Measurements from ENCODE around the gene PACRG.

Gene PACRG

GRCh38 chr6:163198396-163198795 is 470.6 kb downstream of the PACRG start:
- Histone ChIP-seq H3K27ac (ENCODE audit: low read length) (no peak overlapping the region), H3K4me3 (ENCODE audit: low read length) (no peak overlapping the region), H3K27me3 (ENCODE audit: control insufficient read depth, insufficient read depth, low read length) (no peaks in the 10 kb centered on the region), H3K9me3 (ENCODE audit: control insufficient read depth, insufficient read depth, low read length) (no peaks in the 10 kb centered on the region), H3K36me3 (ENCODE audit: control insufficient read depth, insufficient read depth, low read length) (no peaks in the 10 kb centered on the region), H3K4me1 (ENCODE audit: control insufficient read depth, insufficient read depth, low read length) (no peaks in the 10 kb centered on the region)
- WGBS (ENCODE audit: insufficient coverage, insufficient read length), result no CpG with 5 or more reads among the region's 6 CpGs
- no peak for DNase-seq (ENCODE audit: low read depth, low spot score)

- no peaks in the 10 kb centered on the region for H3K36me3 ChIP-seq (ENCODE audit: control insufficient read depth, insufficient read depth, low read length)
- no peak overlapping the region for H3K4me3 ChIP-seq (ENCODE audit: low read length)
- WGBS (ENCODE audit: insufficient coverage, insufficient read length), result no CpG with 5 or more reads among the region's 4 CpGs
Observed at GRCh38 chr6:163199371-163199770, 471.6 kb downstream of the PACRG start.

DNA sequence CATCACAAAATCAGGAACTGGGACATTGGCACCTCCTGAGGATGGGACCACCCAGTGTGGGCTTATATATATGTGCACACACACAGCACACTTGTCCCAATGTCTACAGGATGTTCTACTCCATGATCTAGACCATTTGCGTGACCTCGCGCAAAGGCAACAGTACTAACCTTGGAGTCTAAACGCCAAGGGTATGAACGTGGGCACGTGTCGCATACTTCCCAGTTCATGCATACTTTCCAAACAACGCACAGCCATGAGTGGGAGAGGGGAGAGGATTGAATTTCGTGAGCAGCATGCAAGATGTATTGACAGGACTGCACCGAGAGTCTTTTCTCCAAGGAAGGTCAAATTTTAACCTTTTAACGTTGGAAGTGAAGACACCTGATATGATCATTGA is 472.5 kb downstream of the PACRG start:
- Histone ChIP-seq H3K36me3 (ENCODE audit: control insufficient read depth, insufficient read depth, low read length) (no peaks in the 10 kb centered on the region), H3K9me3 (ENCODE audit: control insufficient read depth, insufficient read depth, low read length) (no peaks in the 10 kb centered on the region), H3K4me1 (ENCODE audit: control insufficient read depth, insufficient read depth, low read length) (no peaks in the 10 kb centered on the region), H3K4me3 (ENCODE audit: low read length) (no peak overlapping the region), H3K27ac (ENCODE audit: low read length) (no peak overlapping the region), H3K27me3 (ENCODE audit: control insufficient read depth, insufficient read depth, low read length) (no peaks in the 10 kb centered on the region)
- WGBS (ENCODE audit: insufficient coverage, insufficient read length), result no CpG with 5 or more reads among the region's 11 CpGs
- DNase-seq (ENCODE audit: low read depth, low spot score), result no peak

More at GRCh38 chr6:163199371-163199770, 471.6 kb downstream of the PACRG start:
- Histone ChIP-seq H3K4me1 (ENCODE audit: control insufficient read depth, insufficient read depth, low read length) (no peaks in the 10 kb centered on the region), H3K9me3 (ENCODE audit: control insufficient read depth, insufficient read depth, low read length) (no peaks in the 10 kb centered on the region), H3K27me3 (ENCODE audit: control insufficient read depth, insufficient read depth, low read length) (no peaks in the 10 kb centered on the region), H3K27ac (ENCODE audit: low read length) (no peak overlapping the region)
- DNase-seq (ENCODE audit: low read depth, low spot score), result no peak

DNA sequence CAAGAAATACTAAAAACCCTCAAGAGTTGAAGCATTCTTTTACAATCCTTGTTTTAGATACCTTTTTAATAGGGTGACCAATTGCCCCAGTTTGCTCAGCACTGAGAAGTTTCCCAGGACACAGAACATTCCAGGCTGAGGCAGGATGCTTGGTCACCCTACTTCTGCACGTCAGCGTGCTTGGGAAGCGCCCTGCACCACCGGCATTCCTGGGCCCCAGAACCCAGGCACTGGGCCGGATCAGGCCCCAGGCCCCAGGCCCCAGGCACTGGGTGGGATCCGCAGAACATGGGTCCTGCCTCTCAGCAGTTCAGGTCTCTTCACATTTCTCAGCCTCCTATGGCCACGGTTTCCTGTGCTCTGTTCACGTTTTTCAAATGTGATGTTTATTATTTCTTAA is 472.9 kb downstream of the PACRG start:
- no peak for DNase-seq (ENCODE audit: low read depth, low spot score)
- Histone ChIP-seq H3K27me3 (ENCODE audit: control insufficient read depth, insufficient read depth, low read length) (no peaks in the 10 kb centered on the region), H3K4me1 (ENCODE audit: control insufficient read depth, insufficient read depth, low read length) (no peaks in the 10 kb centered on the region), H3K9me3 (ENCODE audit: control insufficient read depth, insufficient read depth, low read length) (no peaks in the 10 kb centered on the region), H3K36me3 (ENCODE audit: control insufficient read depth, insufficient read depth, low read length) (no peaks in the 10 kb centered on the region), H3K4me3 (ENCODE audit: low read length) (no peak overlapping the region), H3K27ac (ENCODE audit: low read length) (no peak overlapping the region)
- WGBS (ENCODE audit: insufficient coverage, insufficient read length), result no CpG with 5 or more reads among the region's 8 CpGs

- no peaks in the 10 kb centered on the region for H3K27me3 ChIP-seq (ENCODE audit: control insufficient read depth, insufficient read depth, low read length)
- no peaks in the 10 kb centered on the region for H3K9me3 ChIP-seq (ENCODE audit: control insufficient read depth, insufficient read depth, low read length)
- H3K4me3 ChIP-seq (ENCODE audit: low read length), result no peak overlapping the region
- H3K27ac ChIP-seq (ENCODE audit: low read length), result no peak overlapping the region
- H3K4me1 ChIP-seq (ENCODE audit: control insufficient read depth, insufficient read depth, low read length), result no peaks in the 10 kb centered on the region
- H3K36me3 ChIP-seq (ENCODE audit: control insufficient read depth, insufficient read depth, low read length), result no peaks in the 10 kb centered on the region
- DNase-seq (ENCODE audit: low read depth, low spot score), result no peak
- WGBS (ENCODE audit: insufficient coverage, insufficient read length), result no CpG with 5 or more reads among the region's 12 CpGs
Observed at GRCh38 chr6:163201855-163202254, 474.1 kb downstream of the PACRG start.

DNA sequence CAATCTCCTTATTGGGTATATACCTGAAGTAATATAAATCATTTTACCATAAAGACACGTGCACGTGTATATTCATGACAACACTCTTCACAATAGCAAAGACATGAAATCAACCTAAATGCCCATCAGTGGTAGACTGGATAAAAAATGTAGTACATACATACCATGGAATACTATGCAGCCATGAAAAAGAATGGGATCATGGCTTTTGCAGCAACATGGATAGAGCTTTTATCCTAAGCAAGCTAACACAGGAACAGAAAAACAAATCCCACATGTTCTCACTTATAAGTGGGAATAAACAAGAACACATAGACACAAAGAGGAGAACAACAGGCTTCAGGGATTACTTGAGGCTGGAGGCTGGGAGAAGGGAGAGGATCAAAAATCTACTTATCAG is 478.4 kb downstream of the PACRG start:
- H3K36me3 ChIP-seq (ENCODE audit: control insufficient read depth, insufficient read depth, low read length), result no peaks in the 10 kb centered on the region
- WGBS (ENCODE audit: insufficient coverage, insufficient read length), result no CpG with 5 or more reads among the region's 2 CpGs
- H3K9me3 ChIP-seq (ENCODE audit: control insufficient read depth, insufficient read depth, low read length), result no peaks in the 10 kb centered on the region
- DNase-seq (ENCODE audit: low read depth, low spot score), result no peak
- no peak overlapping the region for H3K4me3 ChIP-seq (ENCODE audit: low read length)
- H3K4me1 ChIP-seq (ENCODE audit: control insufficient read depth, insufficient read depth, low read length), result no peaks in the 10 kb centered on the region
- no peak overlapping the region for H3K27ac ChIP-seq (ENCODE audit: low read length)
- no peaks in the 10 kb centered on the region for H3K27me3 ChIP-seq (ENCODE audit: control insufficient read depth, insufficient read depth, low read length)

GRCh38 chr6:163207431-163208383 is 479.9 kb downstream of the PACRG start:
- no peaks in the 10 kb centered on the region for H3K27me3 ChIP-seq (ENCODE audit: control insufficient read depth, insufficient read depth, low read length)
- no peaks in the 10 kb centered on the region for H3K9me3 ChIP-seq (ENCODE audit: control insufficient read depth, insufficient read depth, low read length)
- H3K4me1 ChIP-seq (ENCODE audit: control insufficient read depth, insufficient read depth, low read length), result no peaks in the 10 kb centered on the region
- H3K36me3 ChIP-seq (ENCODE audit: control insufficient read depth, insufficient read depth, low read length), result no peaks in the 10 kb centered on the region
- H3K27ac ChIP-seq (ENCODE audit: low read length), result no peak overlapping the region
- DNase-seq (ENCODE audit: low read depth, low spot score), result no peak
- no peak overlapping the region for H3K4me3 ChIP-seq (ENCODE audit: low read length)
- no CpG with 5 or more reads among the region's 11 CpGs for WGBS (ENCODE audit: insufficient coverage, insufficient read length)

DNA sequence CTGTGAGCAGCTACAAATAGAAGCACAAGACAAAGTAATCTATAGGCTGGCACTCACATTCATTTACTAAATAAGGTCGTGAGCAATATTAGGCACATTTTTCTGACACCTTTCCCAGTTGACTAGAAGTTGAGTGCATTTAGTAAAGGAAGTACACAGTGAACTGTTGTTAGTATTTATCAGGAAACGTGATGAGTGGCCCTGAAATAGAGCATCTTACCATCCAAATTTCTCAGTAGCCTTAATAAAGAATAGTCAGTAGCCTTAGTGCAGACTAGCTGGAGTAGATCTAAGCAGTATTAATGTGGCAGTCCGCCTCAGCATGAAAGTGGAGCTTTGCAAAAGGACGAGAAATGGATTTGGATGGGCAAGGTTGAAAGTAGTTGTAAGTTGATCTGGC is 481.2 kb downstream of the PACRG start:
- Histone ChIP-seq H3K9me3 (ENCODE audit: control insufficient read depth, insufficient read depth, low read length) (no peaks in the 10 kb centered on the region; the same call in 1 of the 2 replicates), H3K4me3 (ENCODE audit: low read length) (no peak overlapping the region), H3K27me3 (ENCODE audit: control insufficient read depth, insufficient read depth, low read length) (no peaks in the 10 kb centered on the region), H3K27ac (ENCODE audit: low read length) (no peak overlapping the region), H3K4me1 (ENCODE audit: control insufficient read depth, insufficient read depth, low read length) (no peaks in the 10 kb centered on the region), H3K36me3 (ENCODE audit: control insufficient read depth, insufficient read depth, low read length) (no peaks in the 10 kb centered on the region)
- no peak for DNase-seq (ENCODE audit: low read depth, low spot score)
- no CpG with 5 or more reads among the region's 4 CpGs for WGBS (ENCODE audit: insufficient coverage, insufficient read length)

DNA sequence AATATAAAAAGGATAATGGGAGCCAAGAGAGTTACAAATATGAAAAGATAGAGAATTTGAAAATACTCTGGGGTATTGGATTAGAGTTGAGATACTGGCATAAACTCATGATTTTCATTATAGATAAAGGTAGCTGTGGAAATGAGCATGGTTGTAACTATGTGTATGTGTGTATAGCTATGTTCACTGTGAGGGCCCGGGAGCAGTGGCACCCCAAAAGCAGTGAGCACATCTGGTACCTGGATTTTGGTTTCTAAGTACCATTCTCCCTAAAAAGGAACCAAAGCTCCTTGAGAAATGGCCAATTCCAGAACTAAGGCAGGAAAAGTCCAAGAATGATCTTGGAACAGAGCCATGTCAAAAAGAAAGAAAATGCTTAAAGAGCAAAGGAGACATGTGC is 484.3 kb downstream of the PACRG start:
- DNase-seq (ENCODE audit: low read depth, low spot score), result no peak
- H3K4me3 ChIP-seq (ENCODE audit: low read length), result no peak overlapping the region
- H3K27ac ChIP-seq (ENCODE audit: low read length), result no peak overlapping the region
- no peaks in the 10 kb centered on the region for H3K36me3 ChIP-seq (ENCODE audit: control insufficient read depth, insufficient read depth, low read length)
- H3K4me1 ChIP-seq (ENCODE audit: control insufficient read depth, insufficient read depth, low read length), result no peaks in the 10 kb centered on the region
- H3K27me3 ChIP-seq (ENCODE audit: control insufficient read depth, insufficient read depth, low read length), result no peaks in the 10 kb centered on the region
- H3K9me3 ChIP-seq (ENCODE audit: control insufficient read depth, insufficient read depth, low read length), result no peaks in the 10 kb centered on the region; the same call in 1 of the 2 replicates
- no CpG with 5 or more reads among the region's 1 CpG for WGBS (ENCODE audit: insufficient coverage, insufficient read length)

- WGBS (ENCODE audit: insufficient coverage, insufficient read length), result no CpG with 5 or more reads among the region's 1 CpG
- H3K4me3 ChIP-seq (ENCODE audit: low read length), result no peak overlapping the region
- DNase-seq (ENCODE audit: low read depth, low spot score), result no peak
- no peaks in the 10 kb centered on the region; the same call in 1 of the 2 replicates for H3K9me3 ChIP-seq (ENCODE audit: control insufficient read depth, insufficient read depth, low read length)
- no peak overlapping the region for H3K27ac ChIP-seq (ENCODE audit: low read length)
- H3K4me1 ChIP-seq (ENCODE audit: control insufficient read depth, insufficient read depth, low read length), result no peaks in the 10 kb centered on the region
- H3K27me3 ChIP-seq (ENCODE audit: control insufficient read depth, insufficient read depth, low read length), result no peaks in the 10 kb centered on the region
- H3K36me3 ChIP-seq (ENCODE audit: control insufficient read depth, insufficient read depth, low read length), result no peaks in the 10 kb centered on the region
Observed at GRCh38 chr6:163214259-163214658, 486.5 kb downstream of the PACRG start.
